ENCODE measurements around the gene LARP4B. TPM values are rescaled to one million over a fixed set of nuclear protein-coding genes. Genes with fewer than 3 reads are reported as not detected.

LARP4B gene
- total RNA-seq, 3 donors from 2014 or later, result 47.5 to 70.8 (median 68.5) TPM

- no peak overlapping the region for H3K27ac ChIP-seq
- H3K4me3 ChIP-seq, result no peak overlapping the region
- intact Hi-C loops (cut with DNase I; ENCODE audit: low total_unique reads), result no loop called here
- no peaks in the 10 kb centered on the region for H3K36me3 ChIP-seq
- H3K9me3 ChIP-seq, result no peaks in the 10 kb centered on the region
- no peaks in the 10 kb centered on the region for H3K27me3 ChIP-seq
- TF ChIP-seq, protein P1, sequence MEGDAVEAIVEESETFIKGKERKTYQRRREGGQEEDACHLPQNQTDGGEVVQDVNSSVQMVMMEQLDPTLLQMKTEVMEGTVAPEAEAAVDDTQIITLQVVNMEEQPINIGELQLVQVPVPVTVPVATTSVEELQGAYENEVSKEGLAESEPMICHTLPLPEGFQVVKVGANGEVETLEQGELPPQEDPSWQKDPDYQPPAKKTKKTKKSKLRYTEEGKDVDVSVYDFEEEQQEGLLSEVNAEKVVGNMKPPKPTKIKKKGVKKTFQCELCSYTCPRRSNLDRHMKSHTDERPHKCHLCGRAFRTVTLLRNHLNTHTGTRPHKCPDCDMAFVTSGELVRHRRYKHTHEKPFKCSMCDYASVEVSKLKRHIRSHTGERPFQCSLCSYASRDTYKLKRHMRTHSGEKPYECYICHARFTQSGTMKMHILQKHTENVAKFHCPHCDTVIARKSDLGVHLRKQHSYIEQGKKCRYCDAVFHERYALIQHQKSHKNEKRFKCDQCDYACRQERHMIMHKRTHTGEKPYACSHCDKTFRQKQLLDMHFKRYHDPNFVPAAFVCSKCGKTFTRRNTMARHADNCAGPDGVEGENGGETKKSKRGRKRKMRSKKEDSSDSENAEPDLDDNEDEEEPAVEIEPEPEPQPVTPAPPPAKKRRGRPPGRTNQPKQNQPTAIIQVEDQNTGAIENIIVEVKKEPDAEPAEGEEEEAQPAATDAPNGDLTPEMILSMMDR (IDR thresholded peaks at IDR 0.05), result no peak
- TF ChIP-seq POLR2AphosphoS5 (IDR thresholded peaks at IDR 0.05) (no peak), POLR2A (IDR thresholded peaks at IDR 0.05) (no peak)
- no peak for DNase-seq (ENCODE audit: low spot score in 2 of 2)
- no peaks in the 10 kb centered on the region for H3K4me1 ChIP-seq
Observed at GRCh38 chr10:807163-807957, 124.1 kb downstream of the LARP4B start.

DNA sequence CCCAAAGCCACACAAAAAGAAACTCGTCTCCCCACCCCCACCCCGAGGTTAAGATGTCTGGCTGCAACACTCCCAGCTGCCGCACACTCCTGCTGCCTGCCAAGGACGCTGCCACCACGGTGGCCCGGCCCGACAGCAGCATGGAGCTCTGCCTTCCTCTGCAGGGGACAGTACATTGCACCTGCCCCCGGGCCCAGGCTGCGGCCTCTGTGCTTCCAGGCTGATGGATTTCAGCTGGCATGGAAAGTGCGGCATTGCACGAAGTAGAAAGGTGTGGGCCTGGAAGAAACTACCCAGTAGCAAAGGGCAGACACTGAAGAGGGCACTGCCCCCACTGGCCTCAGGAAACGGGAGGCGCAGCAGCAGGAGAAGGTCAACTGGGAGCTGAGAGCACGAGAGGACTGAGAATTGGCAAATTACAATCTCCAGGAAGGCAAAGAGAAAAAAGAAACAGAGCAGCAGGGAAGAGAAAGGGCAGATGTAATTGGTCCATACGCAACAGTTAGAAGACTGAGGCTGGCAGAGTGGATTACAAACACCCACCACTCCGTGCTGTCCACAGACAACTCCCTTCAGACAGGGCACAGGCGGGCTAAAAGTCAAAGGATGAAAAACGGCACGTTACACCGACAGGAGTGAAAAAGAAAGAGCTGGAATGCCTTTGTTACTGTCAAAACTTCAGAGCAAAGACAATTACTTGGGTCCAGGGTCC is 124.9 kb downstream of the LARP4B start:
- H3K36me3 ChIP-seq, result no peaks in the 10 kb centered on the region
- TF ChIP-seq POLR2A (IDR thresholded peaks at IDR 0.05), result no peak
- TF ChIP-seq, protein P1 (IDR thresholded peaks at IDR 0.05), result no peak
- no peak for TF ChIP-seq POLR2AphosphoS5 (IDR thresholded peaks at IDR 0.05)
- intact Hi-C loops (cut with DNase I; ENCODE audit: low total_unique reads), result no loop called here
- H3K27ac ChIP-seq, result no peak overlapping the region
- H3K4me1 ChIP-seq, result no peaks in the 10 kb centered on the region
- no peak for DNase-seq (ENCODE audit: low spot score in 2 of 2)
- no peak overlapping the region for H3K4me3 ChIP-seq
- H3K27me3 ChIP-seq, result no peaks in the 10 kb centered on the region
- H3K9me3 ChIP-seq, result no peaks in the 10 kb centered on the region

DNA sequence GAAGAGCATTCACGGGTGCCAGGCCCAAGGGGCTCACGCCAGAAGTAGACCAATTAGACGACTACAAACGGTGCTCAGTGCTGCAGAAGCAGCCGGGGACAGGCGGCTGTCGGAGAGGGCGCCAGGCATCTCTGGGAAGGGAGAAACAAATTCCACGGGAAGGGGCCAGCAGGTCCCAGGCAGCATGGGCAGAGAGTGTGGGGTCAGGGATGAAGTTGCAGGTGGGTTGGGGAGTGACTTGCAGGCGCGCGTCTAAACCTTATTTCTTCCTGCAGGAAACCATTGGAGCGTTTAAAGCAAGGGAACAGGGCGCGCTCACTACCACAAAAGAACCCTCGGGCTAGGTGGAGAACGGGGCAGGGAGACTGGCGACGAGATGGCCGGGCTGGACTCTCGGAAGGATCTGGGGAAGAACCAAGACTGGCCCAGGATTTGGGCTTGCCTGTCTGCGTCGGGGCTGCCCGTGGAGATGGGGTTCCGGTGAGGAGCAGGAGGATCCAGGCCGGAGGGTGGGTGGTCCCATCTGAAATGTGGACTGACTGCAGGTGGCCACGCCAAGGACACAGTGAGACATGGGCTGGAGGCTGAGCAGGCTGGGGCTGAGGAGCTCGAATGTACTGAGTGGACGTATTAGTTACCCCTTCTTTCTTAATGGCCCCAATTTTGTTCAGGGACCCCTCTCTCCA is 125.7 kb downstream of the LARP4B start:
- H3K4me3 ChIP-seq, result no peak overlapping the region
- H3K27ac ChIP-seq, result no peak overlapping the region
- no peak for DNase-seq (ENCODE audit: low spot score in 2 of 2)
- no peaks in the 10 kb centered on the region for H3K9me3 ChIP-seq
- intact Hi-C loops (cut with DNase I; ENCODE audit: low total_unique reads), result no loop called here
- no peaks in the 10 kb centered on the region for H3K27me3 ChIP-seq
- TF ChIP-seq POLR2AphosphoS5 (IDR thresholded peaks at IDR 0.05) (no peak), POLR2A (IDR thresholded peaks at IDR 0.05) (no peak)
- TF ChIP-seq, protein P1 (IDR thresholded peaks at IDR 0.05), result no peak
- no peaks in the 10 kb centered on the region for H3K36me3 ChIP-seq
- H3K4me1 ChIP-seq, result no peaks in the 10 kb centered on the region

DNA sequence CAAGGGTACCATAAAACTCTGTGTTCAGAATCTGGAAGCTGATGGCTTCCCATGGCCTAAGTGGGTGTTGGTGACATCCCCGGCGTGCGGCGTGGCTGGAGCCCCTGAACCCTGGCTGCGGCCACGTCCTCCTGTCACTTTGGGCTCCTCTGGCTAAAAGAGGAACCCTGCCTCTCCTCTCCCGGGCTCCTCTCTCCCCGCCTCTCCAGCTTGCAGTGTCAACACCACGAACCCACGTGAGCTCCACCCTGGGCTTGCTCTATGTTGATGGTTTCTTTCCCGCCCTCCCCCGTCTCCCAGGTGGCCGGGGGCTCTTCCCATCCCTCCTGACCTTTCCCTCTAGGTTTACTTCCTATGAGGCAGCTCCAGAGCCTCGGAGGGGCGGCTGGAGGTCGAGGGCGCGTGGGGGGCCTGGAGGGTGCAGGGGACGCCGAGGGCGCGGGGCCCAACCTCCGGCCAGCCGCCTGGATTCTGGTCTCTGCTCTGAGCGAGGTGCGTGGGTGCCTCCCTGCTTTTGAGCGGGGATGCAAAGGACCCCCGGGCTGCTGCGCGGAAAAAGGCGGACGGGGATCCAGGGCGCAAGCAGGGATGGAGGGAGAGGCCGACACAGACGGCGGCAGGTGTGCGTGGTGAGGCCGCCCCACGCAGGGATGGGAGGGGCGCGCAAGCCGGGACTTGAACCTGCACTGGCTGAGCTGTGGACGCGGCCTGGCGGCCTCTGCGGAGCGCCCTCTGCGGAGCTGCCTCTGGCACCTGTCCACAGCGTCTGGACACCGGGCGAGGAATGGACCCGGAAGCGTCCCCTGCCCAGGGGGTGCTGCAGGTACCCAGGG is 126.5 kb downstream of the LARP4B start:
- TF ChIP-seq, protein P1 (IDR thresholded peaks at IDR 0.05), result no peak
- TF ChIP-seq POLR2AphosphoS5 (IDR thresholded peaks at IDR 0.05), result no peak
- no peak for TF ChIP-seq POLR2A (IDR thresholded peaks at IDR 0.05)
- H3K36me3 ChIP-seq, result no peaks in the 10 kb centered on the region
- H3K27ac ChIP-seq, result no peak overlapping the region
- no peak for DNase-seq (ENCODE audit: low spot score in 2 of 2)
- H3K4me1 ChIP-seq, result no peaks in the 10 kb centered on the region
- H3K27me3 ChIP-seq, result no peaks in the 10 kb centered on the region
- H3K4me3 ChIP-seq, result no peak overlapping the region
- H3K9me3 ChIP-seq, result no peaks in the 10 kb centered on the region
- intact Hi-C loops (cut with DNase I; ENCODE audit: low total_unique reads), result no loop called here

Data from breast epithelium (tissue), 4 donors.